Fibroblast of the aortic adventitia (primary cell): Measurements from ENCODE around the gene THG1L. TPM values are rescaled to one million over a fixed set of nuclear protein-coding genes. Genes with fewer than 3 reads are reported as not detected.
"Not testable (repeated sequence)": the region's sequence is repeated elsewhere in the genome, so short reads cannot be mapped to it uniquely, and the experiment has no call there.

ENCODE experiments used
- DNase-seq: peaks from one replicate; pipeline ENCODE4 v3.0.0-alpha.2; 2010; ENCODE audit warnings: low read depth
- H3K4me3 ChIP-seq: 2 replicates; pipeline ENCODE4 v1.5.1; 2011; ENCODE audit warnings: low read depth, mild to moderate bottlenecking, control low read depth, low read length, moderate library complexity
- CTCF ChIP-seq: IDR thresholded peaks from 2 replicates; pipeline ENCODE4 v1.5.1; 2011; ENCODE audit warnings: mild to moderate bottlenecking, low read length, control low read depth, inconsistent platforms; ENCODE audit not compliant: insufficient read depth
- total RNA-seq: library from RNA; depleted of rRNA; stranded (reverse); fragments of >200 nt; gene quantifications from 2 replicates; pipeline ENCODE4 v1.2.3, GENCODE V29; 2012; ENCODE audit warnings: low replicate concordance

The THG1L gene
- total RNA-seq, 1 donor = 18.2 TPM

GRCh38 chr5:157718519-157718918, 12.7 kb upstream of the THG1L start:
- peak; percentile 86 for DNase-seq

GRCh38 chr5:157719245-157719644, 12.0 kb upstream of the THG1L start:
- no peak for DNase-seq
- no peak overlapping the region for H3K4me3 ChIP-seq
- TF ChIP-seq CTCF = no peak

More at GRCh38 chr5:157718519-157718918, 12.7 kb upstream of the THG1L start:
- no peak overlapping the region for H3K4me3 ChIP-seq
- peak; percentile 71 for TF ChIP-seq CTCF

- no peak for TF ChIP-seq CTCF
- H3K4me3 ChIP-seq = no peak overlapping the region
- DNase-seq = no peak
Measured at GRCh38 chr5:157721159-157721558, 10.1 kb upstream of the THG1L start.

GRCh38 chr5:157722895-157723294, 8.3 kb upstream of the THG1L start:
- H3K4me3 ChIP-seq, DNase-seq: not testable (repeated sequence)

GRCh38 chr5:157726607-157727006, 4.6 kb upstream of the THG1L start:
- not testable (repeated sequence) for DNase-seq

GRCh38 chr5:157727858-157728257, 3.4 kb upstream of the THG1L start:
- not testable (repeated sequence) for H3K4me3 ChIP-seq, DNase-seq

More at GRCh38 chr5:157726607-157727006, 4.6 kb upstream of the THG1L start:
- not testable (repeated sequence) for H3K4me3 ChIP-seq

GRCh38 chr5:157729858-157730257, 1.4 kb upstream of the THG1L start:
- TF ChIP-seq CTCF = no peak
- H3K4me3 ChIP-seq = no peak overlapping the region
- no peak for DNase-seq

- no peak for TF ChIP-seq CTCF
- DNase-seq = no peak
Measured at GRCh38 chr5:157730900-157731271, 334 bp upstream of the THG1L start.

GRCh38 chr5:157732130-157732514, 902 bp downstream of the THG1L start:
- no peak for DNase-seq
- TF ChIP-seq CTCF = no peak
- peak overlapping the region; percentile 100 for H3K4me3 ChIP-seq

More at GRCh38 chr5:157730900-157731271, 334 bp upstream of the THG1L start:
- peak overlapping the region; percentile 100 for H3K4me3 ChIP-seq
